OCI-LY1 (cell line): ENCODE results near the gene SNX14.

Source experiments
- H2AFZ ChIP-seq: fragments of 200-600 bp; sonication (generic), shearing (Covaris generic); 2 replicates; pipeline ENCODE4 v1.6.0; 2014; ENCODE audit warnings: antibody characterized with exemption, mild to moderate bottlenecking, low read length
- H3F3A ChIP-seq: fragments of 200-600 bp; sonication (generic), shearing (Covaris generic); 2 replicates; pipeline ENCODE4 v1.6.0; 2014; ENCODE audit warnings: mild to moderate bottlenecking, antibody characterized with exemption, low read length, moderate library complexity; ENCODE audit not compliant: insufficient read depth
- H3K27ac ChIP-seq: fragments of 200-600 bp; sonication (generic); 2 replicates; pipeline ENCODE4 v1.5.1; 2014; ENCODE audit warnings: low read length, mixed run types, mild to moderate bottlenecking, low read depth; ENCODE audit not compliant: poor library complexity, severe bottlenecking
- H3K27me3 ChIP-seq: fragments of 200-600 bp; sonication (generic); 2 replicates; pipeline ENCODE4 v1.6.0; 2014; ENCODE audit warnings: antibody characterized with exemption, mild to moderate bottlenecking, low read length, moderate library complexity; ENCODE audit not compliant: insufficient read depth
- H3K36me3 ChIP-seq: fragments of 200-600 bp; sonication (generic); 2 replicates; pipeline ENCODE4 v1.6.1; 2014; ENCODE audit warnings: mild to moderate bottlenecking, antibody characterized with exemption, low read length, moderate library complexity, mixed read lengths; ENCODE audit not compliant: insufficient read depth
- H3K4me1 ChIP-seq: fragments of 200-600 bp; sonication (generic); 2 replicates; pipeline ENCODE4 v1.5.1; 2014; ENCODE audit warnings: mild to moderate bottlenecking, low read length, moderate library complexity; ENCODE audit not compliant: insufficient read depth, severe bottlenecking
- H3K4me2 ChIP-seq: fragments of 200-600 bp; sonication (generic), shearing (Covaris generic); 2 replicates; pipeline ENCODE4 v1.6.1; 2014; ENCODE audit warnings: low read length
- H3K4me3 ChIP-seq: fragments of 200-600 bp; sonication (generic); 2 replicates; pipeline ENCODE4 v1.5.1; 2014; ENCODE audit warnings: low read length, low read depth, mild to moderate bottlenecking, mixed read lengths; ENCODE audit not compliant: poor library complexity, severe bottlenecking
- H3K79me2 ChIP-seq: fragments of 200-600 bp; shearing (Covaris generic); 2 replicates; pipeline ENCODE4 v1.6.1; 2016; ENCODE audit warnings: mixed run types, low read length, mixed read lengths; ENCODE audit not compliant: insufficient read depth
- H3K9ac ChIP-seq: fragments of 200-600 bp; sonication (generic), shearing (Covaris generic); 2 replicates; pipeline ENCODE4 v1.6.1; 2014; ENCODE audit warnings: mild to moderate bottlenecking, low read length, mixed read lengths
- H3K9me2 ChIP-seq: fragments of 200-600 bp; sonication (generic), shearing (Covaris generic); 2 replicates; pipeline ENCODE4 v1.6.1; 2014; ENCODE audit warnings: low read depth, mild to moderate bottlenecking, low read length, mixed read lengths
- H3K9me3 ChIP-seq: fragments of 200-600 bp; shearing (Covaris generic); 2 replicates; pipeline ENCODE4 v1.6.1; 2014; ENCODE audit warnings: low read length, mixed read lengths
- H4K20me1 ChIP-seq: fragments of 200-600 bp; sonication (generic), shearing (Covaris generic); 2 replicates; pipeline ENCODE4 v1.6.0; 2016; ENCODE audit warnings: mild to moderate bottlenecking, low read length; ENCODE audit not compliant: insufficient read depth
- EZH2 ChIP-seq: fragments of 200-600 bp; sonication (generic), shearing (Covaris generic); IDR thresholded peaks from 2 replicates; pipeline ENCODE4 v1.8.0; 2017; ENCODE audit warnings: borderline replicate concordance, mixed run types, mild to moderate bottlenecking, antibody characterized with exemption, low read length, moderate library complexity, mixed read lengths
- TF ChIP-seq, protein P1 (sequence below): fragments of 200-600 bp; sonication (generic), shearing (Covaris generic); IDR thresholded peaks from 2 replicates; pipeline ENCODE4 v1.5.1; 2017; ENCODE audit warnings: mild to moderate bottlenecking, antibody characterized with exemption, low read length, moderate library complexity, mixed read lengths

Gene SNX14

DNA sequence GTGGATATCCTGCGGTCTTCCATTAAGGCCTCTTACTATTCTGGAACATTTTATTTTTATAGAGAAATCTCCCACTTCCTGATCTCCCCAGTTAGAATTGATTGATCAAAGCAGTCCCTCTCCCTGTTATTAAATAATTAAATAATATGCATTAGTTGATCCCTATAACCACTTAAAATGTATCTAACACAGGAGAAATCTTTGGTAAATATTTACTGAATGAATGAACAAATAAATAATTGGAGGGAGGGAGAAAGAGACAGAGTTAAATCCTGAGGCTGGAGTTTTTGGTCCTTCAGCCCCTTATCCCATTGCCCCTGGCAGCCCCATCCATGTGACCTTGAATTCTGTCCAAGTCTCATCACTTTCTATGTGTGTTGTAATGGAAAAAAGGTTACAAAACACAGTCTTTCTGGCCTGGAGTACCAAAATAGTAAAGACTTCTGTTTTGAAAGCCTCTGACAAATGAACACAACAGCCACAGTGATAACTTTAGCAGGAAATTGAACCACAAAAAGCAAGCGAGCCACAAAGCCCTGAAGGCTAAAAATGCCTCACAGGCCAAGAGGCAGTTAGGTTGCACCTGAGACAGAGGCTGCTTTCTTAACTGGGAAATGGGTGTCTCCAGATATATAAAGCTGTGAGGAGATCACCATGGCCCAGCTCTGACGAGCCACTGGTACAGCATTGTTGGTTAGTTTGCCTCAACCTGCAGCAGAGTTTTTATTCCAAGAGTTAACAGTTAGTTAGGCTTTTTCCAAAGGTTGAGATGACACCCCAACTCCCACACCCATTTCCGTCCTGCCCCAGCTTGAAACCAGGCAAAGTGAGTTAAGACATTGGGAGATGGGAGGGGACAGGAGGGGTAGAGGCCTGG is 132.5 kb downstream of the SNX14 start:
- no peaks in the 10 kb centered on the region for H3K79me2 ChIP-seq
- H3K27ac ChIP-seq: no peak overlapping the region
- H3K4me3 ChIP-seq: no peak overlapping the region
- no peak overlapping the region for H3K9ac ChIP-seq
- no peaks in the 10 kb centered on the region for H3F3A ChIP-seq
- H3K9me2 ChIP-seq: no peaks in the 10 kb centered on the region
- no peaks in the 10 kb centered on the region for H3K4me1 ChIP-seq
- H3K27me3 ChIP-seq: no peaks in the 10 kb centered on the region
- no peak overlapping the region for H2AFZ ChIP-seq
- H3K9me3 ChIP-seq: no peaks in the 10 kb centered on the region
- H3K36me3 ChIP-seq: no peaks in the 10 kb centered on the region
- TF ChIP-seq, protein P1, sequence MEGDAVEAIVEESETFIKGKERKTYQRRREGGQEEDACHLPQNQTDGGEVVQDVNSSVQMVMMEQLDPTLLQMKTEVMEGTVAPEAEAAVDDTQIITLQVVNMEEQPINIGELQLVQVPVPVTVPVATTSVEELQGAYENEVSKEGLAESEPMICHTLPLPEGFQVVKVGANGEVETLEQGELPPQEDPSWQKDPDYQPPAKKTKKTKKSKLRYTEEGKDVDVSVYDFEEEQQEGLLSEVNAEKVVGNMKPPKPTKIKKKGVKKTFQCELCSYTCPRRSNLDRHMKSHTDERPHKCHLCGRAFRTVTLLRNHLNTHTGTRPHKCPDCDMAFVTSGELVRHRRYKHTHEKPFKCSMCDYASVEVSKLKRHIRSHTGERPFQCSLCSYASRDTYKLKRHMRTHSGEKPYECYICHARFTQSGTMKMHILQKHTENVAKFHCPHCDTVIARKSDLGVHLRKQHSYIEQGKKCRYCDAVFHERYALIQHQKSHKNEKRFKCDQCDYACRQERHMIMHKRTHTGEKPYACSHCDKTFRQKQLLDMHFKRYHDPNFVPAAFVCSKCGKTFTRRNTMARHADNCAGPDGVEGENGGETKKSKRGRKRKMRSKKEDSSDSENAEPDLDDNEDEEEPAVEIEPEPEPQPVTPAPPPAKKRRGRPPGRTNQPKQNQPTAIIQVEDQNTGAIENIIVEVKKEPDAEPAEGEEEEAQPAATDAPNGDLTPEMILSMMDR: no peak
- TF ChIP-seq EZH2: no peak
- H3K4me2 ChIP-seq: no peak overlapping the region
- no peaks in the 10 kb centered on the region for H4K20me1 ChIP-seq

DNA sequence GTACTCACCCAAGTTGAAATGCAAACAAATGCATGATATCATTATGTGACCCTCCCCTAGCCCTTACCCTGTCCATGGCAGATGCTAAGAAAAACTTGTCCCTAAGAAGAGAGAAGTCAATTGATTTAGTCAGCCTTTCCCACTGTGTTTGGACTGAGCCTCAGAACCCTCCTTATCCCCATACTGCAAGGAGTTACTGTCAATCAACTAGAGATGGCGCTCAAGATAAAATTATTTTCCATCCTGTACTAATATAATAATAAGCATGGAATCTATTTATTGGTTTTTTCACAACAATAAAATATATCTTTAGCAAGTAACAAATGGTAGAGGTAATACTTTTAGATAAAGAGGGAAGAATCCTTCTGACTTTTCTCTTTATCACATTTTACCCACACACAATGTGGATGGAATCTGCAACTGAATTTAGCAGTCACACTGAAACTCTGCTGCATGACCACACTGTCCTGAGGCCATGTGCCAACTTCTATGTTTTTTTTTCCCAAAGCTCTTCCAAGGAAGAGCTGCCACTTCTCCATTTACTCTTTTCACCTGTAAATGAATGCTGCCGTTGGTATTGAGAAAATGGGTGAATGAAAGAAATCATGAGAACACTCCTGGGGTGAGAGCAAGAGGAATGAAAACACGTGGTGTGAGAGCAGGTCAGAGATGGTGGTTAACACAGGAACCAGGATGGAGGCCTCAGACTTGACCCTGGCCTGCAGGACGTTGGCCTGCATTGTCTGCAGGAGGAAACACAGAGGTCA is 133.3 kb downstream of the SNX14 start:
- H3K4me1 ChIP-seq: no peaks in the 10 kb centered on the region
- no peaks in the 10 kb centered on the region for H3K36me3 ChIP-seq
- TF ChIP-seq, protein P1: no peak
- TF ChIP-seq EZH2: no peak

DNA sequence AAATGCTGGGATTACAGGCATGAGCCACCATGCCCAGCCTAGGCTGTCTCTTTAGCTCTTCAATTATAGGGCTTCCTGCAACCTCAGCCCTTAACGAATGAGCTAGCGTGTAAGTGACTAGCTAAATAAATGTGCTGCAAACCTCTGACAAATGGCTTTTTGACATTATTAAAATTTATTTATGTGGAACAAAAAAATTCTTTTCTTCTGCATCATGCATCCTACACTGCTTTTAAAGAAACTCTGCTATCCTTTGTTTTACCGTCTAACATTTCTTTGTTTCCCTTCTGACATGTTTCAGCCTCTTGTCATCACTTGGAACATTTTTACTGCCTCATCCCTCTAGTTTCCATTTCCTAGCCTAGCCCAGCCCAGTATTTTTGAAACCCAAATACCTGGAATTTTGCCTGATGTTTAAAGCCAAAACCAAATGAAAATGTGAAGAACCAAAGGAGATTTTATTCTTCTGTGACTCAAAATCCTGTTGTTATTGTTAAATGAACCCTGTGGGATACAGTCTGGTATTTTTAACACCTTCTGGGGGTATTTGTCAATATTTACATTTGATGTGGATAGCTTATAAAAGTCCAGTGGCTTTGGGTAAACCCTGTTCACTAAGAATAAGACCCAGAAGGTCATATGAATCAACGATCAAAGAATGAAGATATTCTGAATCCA is 134.3 kb downstream of the SNX14 start:
- H3K9me3 ChIP-seq: no peaks in the 10 kb centered on the region
- no peaks in the 10 kb centered on the region for H3F3A ChIP-seq
- no peaks in the 10 kb centered on the region for H3K27me3 ChIP-seq
- no peak overlapping the region for H3K4me3 ChIP-seq
- H3K9me2 ChIP-seq: no peaks in the 10 kb centered on the region
- H3K79me2 ChIP-seq: no peaks in the 10 kb centered on the region
- H3K36me3 ChIP-seq: no peaks in the 10 kb centered on the region
- H3K4me1 ChIP-seq: no peaks in the 10 kb centered on the region
- H3K9ac ChIP-seq: no peak overlapping the region
- TF ChIP-seq EZH2: no peak
- TF ChIP-seq, protein P1: no peak
- no peaks in the 10 kb centered on the region for H4K20me1 ChIP-seq
- H3K27ac ChIP-seq: no peak overlapping the region
- no peak overlapping the region for H3K4me2 ChIP-seq
- H2AFZ ChIP-seq: no peak overlapping the region

More for the DNA sequence above, 133.3 kb downstream of the SNX14 start:
- H3F3A ChIP-seq: no peaks in the 10 kb centered on the region
- no peak overlapping the region for H3K4me3 ChIP-seq
- no peak overlapping the region for H3K27ac ChIP-seq
- H4K20me1 ChIP-seq: no peaks in the 10 kb centered on the region
- H3K9ac ChIP-seq: no peak overlapping the region
- no peaks in the 10 kb centered on the region for H3K9me3 ChIP-seq
- no peaks in the 10 kb centered on the region for H3K27me3 ChIP-seq
- H3K9me2 ChIP-seq: no peaks in the 10 kb centered on the region
- no peak overlapping the region for H2AFZ ChIP-seq
- no peak overlapping the region for H3K4me2 ChIP-seq
- no peaks in the 10 kb centered on the region for H3K79me2 ChIP-seq
